ENCODE results near the gene APOBEC3A. TPM values are rescaled to one million over a fixed set of nuclear protein-coding genes. Genes with fewer than 3 reads are reported as not detected.
"Not testable (repeated sequence)": the region's sequence is repeated elsewhere in the genome, so short reads cannot be mapped to it uniquely, and the experiment has no call there.

APOBEC3A gene
- polyA plus RNA-seq, 1 experiment: not detected

DNA sequence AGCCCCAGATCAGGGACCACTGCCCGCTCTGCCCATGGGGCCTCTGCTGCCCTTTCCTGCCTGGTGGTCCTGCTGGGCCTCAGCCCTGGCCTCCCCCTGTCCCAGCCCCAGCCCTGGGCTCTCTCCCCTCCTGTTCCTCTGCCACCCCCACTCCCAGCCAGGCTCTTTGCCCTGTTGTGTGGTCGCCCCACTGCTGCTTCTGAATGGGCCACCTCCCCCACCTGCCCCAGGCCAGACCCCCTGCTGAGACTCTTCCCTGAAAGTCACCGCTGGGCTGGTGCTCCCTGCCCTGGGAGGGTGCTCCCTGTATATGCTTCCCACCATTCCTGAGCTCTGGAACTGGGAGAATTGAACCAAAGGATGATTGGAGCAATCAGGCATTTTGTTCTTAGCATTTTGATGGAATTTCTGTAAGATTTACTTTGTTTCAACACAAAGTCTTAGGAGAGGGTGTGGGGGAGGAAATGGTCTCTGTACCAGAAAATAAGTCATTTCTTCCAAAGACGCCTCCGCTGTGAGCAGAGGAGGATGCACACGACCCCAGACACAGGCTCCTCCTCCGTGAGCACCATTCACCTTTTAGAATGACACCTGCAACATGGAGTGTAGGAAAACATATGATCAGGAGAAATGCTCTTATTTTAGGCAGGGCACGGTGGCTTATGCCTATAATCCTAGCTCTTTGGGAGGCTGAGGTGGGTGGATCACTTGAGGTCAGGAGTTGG is 29.9 kb downstream of the APOBEC3A start:
- H3K36me3 ChIP-seq (ENCODE audit: control insufficient read depth, insufficient read depth, low read length): no peaks in the 10 kb centered on the region
- no peak for DNase-seq (ENCODE audit: low read depth)
- no peak for TF ChIP-seq CTCF (IDR thresholded peaks at IDR 0.05; ENCODE audit: insufficient read depth, low read depth, low read length)
- no peaks in the 10 kb centered on the region for H3K27me3 ChIP-seq (ENCODE audit: control insufficient read depth, insufficient read depth, low read length)
- no peak overlapping the region for H3K4me3 ChIP-seq (ENCODE audit: low read depth, low read length)
- POLR2A ChIA-PET: no interaction called here
- CTCF ChIA-PET: interaction anchor here (1.1 kb wide), 1 partner anchor 117 kb away, joined by 3 read pairs; no protein-coding TSS in a partner anchor

DNA sequence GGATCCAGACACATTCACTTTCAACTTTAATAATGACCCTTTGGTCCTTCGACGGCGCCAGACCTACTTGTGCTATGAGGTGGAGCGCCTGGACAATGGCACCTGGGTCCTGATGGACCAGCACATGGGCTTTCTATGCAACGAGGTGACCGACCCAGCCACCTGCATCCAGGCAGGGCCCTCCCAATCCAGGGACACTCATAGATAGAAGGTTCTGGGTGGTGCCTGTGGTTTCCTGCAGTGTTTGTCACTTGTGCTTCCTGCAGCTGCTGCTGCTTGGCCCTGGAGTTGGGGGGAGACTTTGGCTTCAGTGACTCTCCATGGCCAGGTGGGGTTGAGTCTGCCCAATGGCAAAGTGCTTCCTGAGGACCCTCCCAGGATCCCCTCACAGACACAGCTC is 32.1 kb downstream of the APOBEC3A start:
- CTCF ChIA-PET: no interaction called here
- no peak for DNase-seq (ENCODE audit: low read depth)
- no peak overlapping the region for H3K4me3 ChIP-seq (ENCODE audit: low read depth, low read length)
- TF ChIP-seq CTCF (IDR thresholded peaks at IDR 0.05; ENCODE audit: insufficient read depth, low read depth, low read length): no peak
- POLR2A ChIA-PET: no interaction called here
- no peaks in the 10 kb centered on the region; the same call in 1 of the 2 replicates for H3K27me3 ChIP-seq (ENCODE audit: control insufficient read depth, insufficient read depth, low read length)
- H3K36me3 ChIP-seq (ENCODE audit: control insufficient read depth, insufficient read depth, low read length): no peaks in the 10 kb centered on the region

- POLR2A ChIA-PET; H3K4me3 ChIP-seq (ENCODE audit: low read depth, low read length); H3K27me3 ChIP-seq (ENCODE audit: control insufficient read depth, insufficient read depth, low read length); H3K36me3 ChIP-seq (ENCODE audit: control insufficient read depth, insufficient read depth, low read length); DNase-seq (ENCODE audit: low read depth): not testable (repeated sequence)
- CTCF ChIA-PET: interaction anchor here (0.6 to 2.4 kb wide), 5 partner anchors 10 to 539 kb away, joined by 3 to 14 read pairs (median 3); partner anchors contain the start of gene RPS19BP1
These were observed 35.5 kb downstream of the APOBEC3A start for GRCh38 chr22:38992871-38993371.

DNA sequence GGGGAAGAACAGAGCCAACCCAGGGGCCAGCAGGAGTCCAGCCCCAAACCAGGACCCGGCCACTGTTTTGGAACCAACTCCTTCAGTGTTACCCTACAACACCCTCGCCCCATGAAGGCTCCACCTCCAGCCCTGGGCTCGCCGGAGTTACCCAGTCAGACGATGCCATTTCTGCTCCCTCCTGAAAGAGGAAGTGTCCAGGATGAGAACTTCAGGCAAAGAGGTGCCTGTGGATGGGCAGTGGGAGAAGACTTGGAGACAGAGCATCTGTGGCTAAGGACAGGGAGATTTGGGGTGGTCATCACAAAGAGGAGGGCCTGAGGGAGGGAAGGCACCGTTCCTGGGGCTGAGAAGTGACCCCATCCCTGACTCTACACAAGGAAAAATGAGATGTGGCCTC is 38.7 kb downstream of the APOBEC3A start:
- no peak overlapping the region for H3K4me3 ChIP-seq (ENCODE audit: low read depth, low read length)
- peaks cover 5% of the 10 kb centered on the region for H3K27me3 ChIP-seq (ENCODE audit: control insufficient read depth, insufficient read depth, low read length)
- H3K36me3 ChIP-seq (ENCODE audit: control insufficient read depth, insufficient read depth, low read length): no peaks in the 10 kb centered on the region
- ChIA-PET POLR2A (no interaction called here), CTCF (interaction anchor here (1.1 to 2.2 kb wide), 3 partner anchors 124 to 232 kb away, joined by 3 to 11 read pairs (median 3); no protein-coding TSS in a partner anchor)
- DNase-seq (ENCODE audit: low read depth): no peak
- TF ChIP-seq CTCF (IDR thresholded peaks at IDR 0.05; ENCODE audit: insufficient read depth, low read depth, low read length): no peak

DNA sequence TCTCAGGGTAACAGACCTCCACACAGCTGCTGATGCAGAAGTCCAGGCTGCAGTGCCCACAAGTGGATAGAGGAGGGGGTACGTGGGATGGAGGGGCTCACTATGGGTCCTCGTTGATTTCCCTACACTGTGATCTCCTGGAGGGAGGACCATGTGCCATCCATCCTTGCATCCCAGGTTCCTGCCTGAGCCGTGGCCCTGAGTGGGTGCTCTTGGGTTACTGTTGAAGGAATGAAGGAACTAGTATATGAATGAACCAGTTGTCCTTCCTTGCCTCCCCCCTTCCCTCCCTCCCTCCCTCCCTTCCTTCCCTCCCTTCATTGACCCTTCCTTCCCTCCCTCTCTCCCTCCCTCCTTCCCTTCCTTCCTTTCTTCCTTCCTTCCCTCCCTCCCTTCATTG is 40.1 kb downstream of the APOBEC3A start:
- Histone ChIP-seq H3K27me3 (ENCODE audit: control insufficient read depth, insufficient read depth, low read length) (peaks cover 5% of the 10 kb centered on the region), H3K36me3 (ENCODE audit: control insufficient read depth, insufficient read depth, low read length) (no peaks in the 10 kb centered on the region), H3K4me3 (ENCODE audit: low read depth, low read length) (no peak overlapping the region)
- TF ChIP-seq CTCF (IDR thresholded peaks at IDR 0.05; ENCODE audit: insufficient read depth, low read depth, low read length): no peak
- ChIA-PET CTCF (interaction anchor here (0.8 to 2.2 kb wide), 3 partner anchors 70 to 127 kb away, joined by 3 to 11 read pairs (median 3); no protein-coding TSS in a partner anchor), POLR2A (no interaction called here)
- no peak for DNase-seq (ENCODE audit: low read depth)

Data from BJ (cell line).